Measurements from ENCODE around the gene FOXA2.

GRCh38 chr20:22574545-22575086, 9.8 kb downstream of the FOXA2 start:
- TF ChIP-seq EP300 (IDR thresholded peaks at IDR 0.05) (no peak), POLR2A (IDR thresholded peaks at IDR 0.05) (no peak)
- TF ChIP-seq, protein P1, sequence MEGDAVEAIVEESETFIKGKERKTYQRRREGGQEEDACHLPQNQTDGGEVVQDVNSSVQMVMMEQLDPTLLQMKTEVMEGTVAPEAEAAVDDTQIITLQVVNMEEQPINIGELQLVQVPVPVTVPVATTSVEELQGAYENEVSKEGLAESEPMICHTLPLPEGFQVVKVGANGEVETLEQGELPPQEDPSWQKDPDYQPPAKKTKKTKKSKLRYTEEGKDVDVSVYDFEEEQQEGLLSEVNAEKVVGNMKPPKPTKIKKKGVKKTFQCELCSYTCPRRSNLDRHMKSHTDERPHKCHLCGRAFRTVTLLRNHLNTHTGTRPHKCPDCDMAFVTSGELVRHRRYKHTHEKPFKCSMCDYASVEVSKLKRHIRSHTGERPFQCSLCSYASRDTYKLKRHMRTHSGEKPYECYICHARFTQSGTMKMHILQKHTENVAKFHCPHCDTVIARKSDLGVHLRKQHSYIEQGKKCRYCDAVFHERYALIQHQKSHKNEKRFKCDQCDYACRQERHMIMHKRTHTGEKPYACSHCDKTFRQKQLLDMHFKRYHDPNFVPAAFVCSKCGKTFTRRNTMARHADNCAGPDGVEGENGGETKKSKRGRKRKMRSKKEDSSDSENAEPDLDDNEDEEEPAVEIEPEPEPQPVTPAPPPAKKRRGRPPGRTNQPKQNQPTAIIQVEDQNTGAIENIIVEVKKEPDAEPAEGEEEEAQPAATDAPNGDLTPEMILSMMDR (IDR thresholded peaks at IDR 0.05): no peak
